ENCODE data around the gene ATP1A3.

DNA sequence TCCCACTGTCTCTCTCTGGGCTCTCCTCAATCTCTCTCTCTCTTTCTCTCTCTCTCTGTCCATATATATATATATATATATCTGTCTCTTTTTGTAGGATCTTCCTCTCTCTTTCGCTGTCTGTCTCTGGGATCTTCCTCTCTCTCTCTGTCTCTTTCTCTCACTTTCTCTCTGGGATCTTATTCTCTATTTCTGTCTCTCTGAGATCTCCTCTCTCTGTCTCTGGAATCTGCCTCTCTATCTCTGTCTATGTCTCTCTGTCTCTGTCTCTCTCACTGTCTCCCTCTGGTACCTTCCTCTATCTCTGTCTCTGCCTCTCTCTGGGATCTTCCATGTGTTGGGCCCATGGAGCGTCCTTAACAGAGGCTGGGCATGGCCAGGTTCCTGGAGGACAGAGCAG lies 3.4 kb downstream of the ATP1A3 start:
- TF ChIP-seq CTCF (IDR thresholded peaks at IDR 0.05) (no peak), POLR2A (IDR thresholded peaks at IDR 0.05) (no peak)
